Left ventricle myocardium inferior (tissue), 1 donor: ENCODE data around the gene LCN10. TPM values are rescaled to one million over a fixed set of nuclear protein-coding genes. Genes with fewer than 3 reads are reported as not detected.
"Not testable (repeated sequence)": the region's sequence is repeated elsewhere in the genome, so short reads cannot be mapped to it uniquely, and the experiment has no call there.

Source experiments
- DNase-seq: peaks from one replicate; pipeline ENCODE4 v3.0.0-alpha.2; 2020
- H3K27ac ChIP-seq: fragments of 200-600 bp; replicated peaks from 2 replicates; pipeline ENCODE4 v1.8.0; 2021
- H3K27me3 ChIP-seq: fragments of 200-600 bp; 2 replicates; pipeline ENCODE4 v1.8.0; 2021; ENCODE audit warnings: low read depth
- H3K36me3 ChIP-seq: fragments of 200-600 bp; 2 replicates; pipeline ENCODE4 v1.8.0; 2021
- H3K4me1 ChIP-seq: fragments of 200-600 bp; 2 replicates; pipeline ENCODE4 v1.8.0; 2021
- H3K4me3 ChIP-seq: fragments of 200-600 bp; 2 replicates; pipeline ENCODE4 v1.8.0; 2021; ENCODE audit warnings: mild to moderate bottlenecking, moderate library complexity
- H3K9me3 ChIP-seq: fragments of 200-600 bp; replicated peaks from 2 replicates; pipeline ENCODE4 v1.8.0; 2021
- intact Hi-C: fragments of 100-400 bp; cut with micrococcal nuclease; formaldehyde crosslinking; loops from one replicate; pipeline ENCODE4 v1.11.0; 2022
- total RNA-seq: library from RNA; stranded (reverse); fragmentation: NEBNext Ultra II Directional; extraction: Animal tissue kit (Norgen Biotek cat#: 25700); gene quantifications from one replicate; pipeline ENCODE4 v1.2.1, GENCODE V29; 2021
- TF ChIP-seq, protein P1 (sequence below): fragments of 200-600 bp; IDR thresholded peaks from 2 replicates; pipeline ENCODE4 v1.8.0; 2021; ENCODE audit warnings: antibody characterized with exemption, mild to moderate bottlenecking, borderline replicate concordance
- donor health status: DM: no; HTN: yes; CAD: no; lungs with severe emphysema.

The LCN10 gene
- total RNA-seq, 1 donor from 2014 or later = 9.6 TPM

DNA sequence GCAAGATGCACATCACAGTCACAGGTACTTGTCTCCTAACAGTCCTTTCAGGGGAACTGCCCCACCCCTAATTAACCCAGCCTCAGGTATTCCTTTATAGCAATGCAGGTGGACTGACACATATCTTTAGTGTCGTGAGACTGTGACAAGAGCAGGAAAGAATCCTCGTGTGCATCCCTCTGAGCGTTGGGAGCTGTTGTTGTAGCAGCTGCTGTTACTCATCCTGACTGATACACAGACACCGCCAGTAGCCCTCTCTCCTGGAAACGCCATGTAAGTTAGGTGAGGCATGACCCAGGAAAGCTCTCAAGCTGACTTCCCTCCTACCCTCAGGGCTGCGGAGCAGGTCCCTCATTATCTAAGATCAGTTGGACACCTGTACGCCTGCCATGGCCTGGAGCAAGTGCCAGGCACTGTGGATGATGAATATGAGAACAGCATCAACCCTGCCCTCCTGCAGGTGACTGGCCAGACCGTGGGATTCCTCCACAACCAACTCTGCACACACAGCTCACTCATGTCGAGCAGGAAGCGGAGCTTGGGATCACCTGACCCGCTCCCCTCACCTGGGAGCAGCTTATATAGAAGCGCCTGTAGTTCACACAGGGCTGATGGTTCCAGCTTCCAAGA lies 31.8 kb upstream of the LCN10 start:
- intact Hi-C loops = no loop called here
- no peak overlapping the region for H3K27ac ChIP-seq
- H3K9me3 ChIP-seq = peaks cover 11% of the 10 kb centered on the region
- H3K4me3 ChIP-seq = no peak overlapping the region
- H3K27me3 ChIP-seq = no peaks in the 10 kb centered on the region
- TF ChIP-seq, protein P1, sequence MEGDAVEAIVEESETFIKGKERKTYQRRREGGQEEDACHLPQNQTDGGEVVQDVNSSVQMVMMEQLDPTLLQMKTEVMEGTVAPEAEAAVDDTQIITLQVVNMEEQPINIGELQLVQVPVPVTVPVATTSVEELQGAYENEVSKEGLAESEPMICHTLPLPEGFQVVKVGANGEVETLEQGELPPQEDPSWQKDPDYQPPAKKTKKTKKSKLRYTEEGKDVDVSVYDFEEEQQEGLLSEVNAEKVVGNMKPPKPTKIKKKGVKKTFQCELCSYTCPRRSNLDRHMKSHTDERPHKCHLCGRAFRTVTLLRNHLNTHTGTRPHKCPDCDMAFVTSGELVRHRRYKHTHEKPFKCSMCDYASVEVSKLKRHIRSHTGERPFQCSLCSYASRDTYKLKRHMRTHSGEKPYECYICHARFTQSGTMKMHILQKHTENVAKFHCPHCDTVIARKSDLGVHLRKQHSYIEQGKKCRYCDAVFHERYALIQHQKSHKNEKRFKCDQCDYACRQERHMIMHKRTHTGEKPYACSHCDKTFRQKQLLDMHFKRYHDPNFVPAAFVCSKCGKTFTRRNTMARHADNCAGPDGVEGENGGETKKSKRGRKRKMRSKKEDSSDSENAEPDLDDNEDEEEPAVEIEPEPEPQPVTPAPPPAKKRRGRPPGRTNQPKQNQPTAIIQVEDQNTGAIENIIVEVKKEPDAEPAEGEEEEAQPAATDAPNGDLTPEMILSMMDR = no peak
- no peaks in the 10 kb centered on the region for H3K36me3 ChIP-seq
- H3K4me1 ChIP-seq = no peaks in the 10 kb centered on the region
- DNase-seq = no peak

DNA sequence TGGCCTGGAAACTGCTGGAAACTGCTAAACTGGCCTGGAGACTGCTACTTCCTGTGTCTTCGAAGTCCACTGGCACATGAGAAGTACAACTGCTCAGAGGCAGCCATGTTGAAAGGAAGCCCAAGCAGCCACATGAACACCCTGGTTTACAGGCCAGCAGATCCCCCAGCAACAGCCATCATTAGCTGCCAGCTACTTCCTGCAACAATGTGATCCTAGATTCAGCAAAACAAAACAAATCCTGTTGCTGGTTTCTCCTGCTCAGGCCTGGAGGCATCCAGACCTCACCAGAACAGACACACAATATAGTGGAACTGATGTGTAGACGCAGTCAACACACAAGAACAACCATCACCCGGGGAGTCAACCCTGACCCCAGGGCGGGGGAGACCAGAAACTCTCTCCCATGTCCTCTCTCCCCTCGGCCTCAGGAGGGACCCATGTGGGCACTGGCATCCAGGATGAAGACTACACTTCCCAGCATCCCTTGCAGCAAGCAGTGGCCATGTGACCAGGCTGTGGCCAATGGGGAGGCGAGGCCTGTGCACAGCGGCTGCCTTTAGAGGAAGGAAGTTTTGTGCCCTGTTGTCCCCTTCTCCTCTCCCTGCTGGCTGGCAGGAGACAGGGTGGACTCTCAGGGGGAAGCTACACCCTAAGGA lies 30.8 kb upstream of the LCN10 start:
- no peaks in the 10 kb centered on the region for H3K27me3 ChIP-seq
- H3K4me3 ChIP-seq = no peak overlapping the region
- TF ChIP-seq, protein P1 = no peak
- DNase-seq = no peak
- H3K36me3 ChIP-seq = no peaks in the 10 kb centered on the region
- H3K27ac ChIP-seq = no peak overlapping the region
- peaks cover 11% of the 10 kb centered on the region for H3K9me3 ChIP-seq
- H3K4me1 ChIP-seq = no peaks in the 10 kb centered on the region
- intact Hi-C loops = no loop called here

DNA sequence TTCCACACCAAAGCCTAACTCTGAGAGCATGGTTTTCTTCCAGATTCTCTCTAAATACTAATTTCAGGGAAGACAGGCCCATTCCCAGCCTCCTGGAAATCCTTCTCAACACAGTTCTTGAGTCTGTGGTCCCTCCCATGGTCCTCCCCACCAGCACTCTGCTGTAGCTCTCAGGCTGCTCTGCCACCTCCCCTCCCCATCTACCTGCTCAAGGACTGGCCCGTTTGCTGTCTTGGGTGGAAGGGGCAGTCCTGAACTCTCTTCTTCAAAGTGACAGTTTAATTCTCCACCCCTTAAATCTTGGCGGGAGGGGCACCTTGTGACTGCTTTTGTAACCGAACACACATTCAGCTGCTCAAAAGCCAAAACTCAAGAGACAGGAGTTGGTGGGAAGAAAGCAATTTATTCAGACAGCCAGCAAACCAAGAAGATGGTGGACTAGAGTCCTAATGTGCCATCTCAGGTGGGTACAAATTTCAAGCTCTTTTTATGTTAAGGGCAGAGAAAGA lies 29.2 kb upstream of the LCN10 start:
- peaks cover 11% of the 10 kb centered on the region for H3K9me3 ChIP-seq
- peaks cover 13% of the 10 kb centered on the region for H3K27me3 ChIP-seq
- no peak for DNase-seq
- no peaks in the 10 kb centered on the region for H3K4me1 ChIP-seq
- no peak overlapping the region for H3K27ac ChIP-seq
- H3K4me3 ChIP-seq = no peak overlapping the region
- no peaks in the 10 kb centered on the region for H3K36me3 ChIP-seq
- TF ChIP-seq, protein P1 = no peak
- intact Hi-C loops = no loop called here

DNA sequence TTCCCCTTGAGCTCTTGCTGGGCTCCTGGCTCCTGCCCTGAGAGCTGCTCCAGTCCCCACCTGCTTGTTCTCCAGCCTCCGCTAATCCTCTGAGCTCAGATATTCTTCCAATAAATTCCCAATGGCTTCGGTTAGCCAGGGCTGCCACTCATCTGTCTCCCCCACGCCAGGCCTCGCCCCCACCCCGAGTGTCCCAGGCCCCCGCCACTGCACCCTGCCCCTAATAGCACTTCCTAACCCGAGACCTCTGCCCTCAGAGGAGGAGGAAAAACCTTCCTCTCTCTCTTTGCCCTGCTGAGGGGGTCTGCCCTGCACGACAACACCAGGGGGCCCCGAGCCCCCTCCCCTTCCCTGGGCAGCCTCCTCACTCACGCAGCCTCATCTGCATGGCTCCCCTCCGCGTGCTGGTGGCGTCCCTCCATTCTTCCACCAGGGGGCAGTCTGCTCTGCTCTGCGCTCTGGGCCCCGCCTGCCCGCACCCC lies 27.0 kb upstream of the LCN10 start:
- Histone ChIP-seq H3K27me3 (peaks cover 13% of the 10 kb centered on the region), H3K36me3 (no peaks in the 10 kb centered on the region), H3K4me3 (no peak overlapping the region), H3K4me1 (peaks cover 11% of the 10 kb centered on the region), H3K27ac (no peak overlapping the region), H3K9me3 (peaks cover 11% of the 10 kb centered on the region)
- intact Hi-C loops = no loop called here
- DNase-seq = no peak
- TF ChIP-seq, protein P1 = peak; percentile 49

DNA sequence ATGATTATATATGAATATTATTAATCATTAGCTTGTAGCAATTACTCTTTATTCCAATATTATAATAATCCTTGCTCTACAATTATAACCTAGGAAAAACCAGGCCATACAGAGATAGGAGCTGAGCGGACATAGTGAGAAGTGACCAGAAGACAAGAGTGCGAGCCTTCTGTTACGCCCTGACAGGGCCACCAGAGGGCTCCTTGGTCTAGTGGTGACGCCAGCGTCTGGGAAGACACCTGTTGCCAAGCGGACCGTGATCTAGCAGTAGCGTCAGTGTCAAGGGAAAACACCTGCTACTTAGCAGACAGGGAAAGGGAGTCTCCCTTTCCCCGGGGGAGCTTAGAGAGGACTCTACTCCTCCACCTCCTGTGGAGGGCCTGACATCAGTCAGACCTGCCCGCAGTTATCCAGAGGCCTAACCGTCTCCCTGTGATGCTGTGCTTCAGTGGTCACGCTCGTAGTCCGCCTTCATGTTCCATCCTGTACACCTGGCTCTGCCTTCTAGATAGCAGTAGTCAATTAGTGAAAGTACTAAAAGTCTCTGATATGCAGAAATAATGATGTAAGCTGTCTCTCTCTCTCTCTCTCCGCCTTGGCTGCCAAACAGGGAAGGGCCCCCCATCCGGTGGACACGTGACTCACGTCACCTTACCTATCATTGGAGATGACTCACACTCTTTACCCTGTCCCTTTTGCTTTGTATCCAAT lies 23.8 kb upstream of the LCN10 start:
- TF ChIP-seq, protein P1 = peak; percentile 54
- H3K4me3 ChIP-seq, H3K36me3 ChIP-seq, DNase-seq, H3K9me3 ChIP-seq, intact Hi-C loops, H3K27ac ChIP-seq: not testable (repeated sequence)
- peaks cover 29% of the 10 kb centered on the region for H3K4me1 ChIP-seq
- peaks cover 41% of the 10 kb centered on the region for H3K27me3 ChIP-seq

DNA sequence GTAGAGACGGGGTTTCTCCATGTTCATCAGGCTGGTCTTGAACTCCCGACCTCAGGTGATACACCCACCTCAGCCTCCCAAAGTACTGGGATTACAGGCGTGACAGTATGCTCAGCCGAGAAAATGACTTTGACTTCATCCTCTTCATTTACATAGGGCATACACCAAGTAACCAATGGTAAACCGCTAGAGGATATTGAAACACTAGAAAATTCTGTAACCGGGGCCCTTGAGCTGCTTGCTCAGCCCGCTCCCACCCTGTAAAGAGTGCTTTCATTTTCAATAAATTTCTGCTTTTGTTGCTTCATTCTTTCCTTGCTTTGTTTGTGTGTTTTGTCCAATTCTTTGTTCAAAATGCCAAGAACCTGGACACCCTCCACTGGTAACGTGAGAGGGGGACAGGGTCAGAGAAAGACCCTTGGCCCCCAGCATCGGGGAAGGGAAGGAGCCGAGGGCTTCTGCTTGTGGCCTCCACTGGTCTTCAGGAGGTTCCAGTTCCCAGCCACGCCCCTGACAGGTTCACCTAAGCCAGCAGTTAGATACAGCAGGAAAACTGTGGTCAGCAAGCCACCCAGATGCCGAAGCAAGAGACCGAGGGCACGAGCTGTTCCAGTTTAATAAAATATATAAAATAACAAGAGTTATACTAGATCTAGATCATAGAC lies 23.1 kb upstream of the LCN10 start:
- H3K4me1 ChIP-seq = peaks cover 33% of the 10 kb centered on the region
- DNase-seq, H3K9me3 ChIP-seq, intact Hi-C loops, H3K4me3 ChIP-seq, H3K36me3 ChIP-seq: not testable (repeated sequence)
- H3K27ac ChIP-seq = peak overlapping the region; percentile 63
- peaks cover 41% of the 10 kb centered on the region for H3K27me3 ChIP-seq
